HCT116 (cell line): ENCODE results near the gene DGKB. TPM values are rescaled to one million over a fixed set of nuclear protein-coding genes. Genes with fewer than 3 reads are reported as not detected.

Experiments
- ATAC-seq: fragments of 200-7000 bp; cut with Tn5 transposase; 2 replicates; pipeline ENCODE4 v1.9.1; 2020; ENCODE audit warnings: mild to moderate bottlenecking, moderate library complexity
- BruUV-seq: library from RNA; stranded (reverse); fragments of 400-500 nt; replicated peaks from 2 replicates; lab custom pipeline; 2021; lab: Mats Ljungman, UMichigan
- CTCF ChIA-PET: fragments of 300-600 bp; sonication (Branson Sonifier 250); formaldehyde crosslinking; loops from one replicate; lab custom pipeline; 2021; ENCODE audit warnings: antibody characterized with exemption; lab: Charles Lee
- POLR2A ChIA-PET: fragments of 300-600, 350-600 bp; sonication (Branson Sonifier 250); formaldehyde crosslinking; loops from one replicate; lab custom pipeline; 2021; ENCODE audit warnings: antibody characterized with exemption; lab: Charles Lee
- RAD21 ChIA-PET, 2 experiments: fragments of 300-600 bp; sonication (Branson Sonifier 250); formaldehyde crosslinking; loops; one replicate each; lab custom pipeline; 2023; ENCODE audit warnings: low total read pairs in 2 of 2; ENCODE audit not compliant: uncharacterized antibody in 2 of 2, unreplicated experiment in 2 of 2, low non-redundant PET in 1 of 2; lab: Charles Lee
- DNase-seq: peaks from one replicate; pipeline ENCODE4 v3.0.0-alpha.2; 2010; ENCODE audit warnings: low read depth, low spot score
- H2AFZ ChIP-seq: fragments of 200-600 bp; shearing (Covaris generic), sonication (generic); 2 replicates; pipeline ENCODE4 v1.6.1; 2017; ENCODE audit warnings: low read depth, mixed run types, mixed read lengths, antibody characterized with exemption, low read length; ENCODE audit not compliant: poor library complexity, severe bottlenecking
- H3K27ac ChIP-seq: 2 replicates; pipeline ENCODE4 v1.5.1; 2012; ENCODE audit warnings: low read depth, low read length
- H3K27me3 ChIP-seq: fragments of 200-600 bp; sonication (generic); 2 replicates; pipeline ENCODE4 v1.6.1; 2016; ENCODE audit warnings: mixed run types, low read length, mixed read lengths; ENCODE audit not compliant: insufficient read depth
- H3K36me3 ChIP-seq, 2 experiments: fragments of 200-500 bp in 1 of 2; fragments of 200-600 bp in 1 of 2; sonication (Bioruptor generic) in 1 of 2; sonication (generic) in 1 of 2; 2 replicates each; pipeline versions ENCODE4 v1.5.1 to v1.6.1; 2014 to 2016; ENCODE audit warnings: low read length in 2 of 2, inconsistent platforms in 1 of 2, mixed read lengths in 1 of 2, mixed run types in 1 of 2; ENCODE audit not compliant: insufficient read depth in 2 of 2, control insufficient read depth in 1 of 2
- H3K4me1 ChIP-seq, 2 experiments: fragments of 200-600 bp in 1 of 2; sonication (generic) in 1 of 2; 2 replicates each; pipeline versions ENCODE4 v1.5.1 to v1.6.1; 2012 to 2017; ENCODE audit warnings: low read length in 2 of 2, inconsistent platforms in 1 of 2, mild to moderate bottlenecking in 1 of 2, mixed read lengths in 1 of 2, mixed run types in 1 of 2, moderate library complexity in 1 of 2; ENCODE audit not compliant: insufficient read depth in 2 of 2, control insufficient read depth in 1 of 2
- H3K4me2 ChIP-seq: fragments of 200-600 bp; sonication (generic); 2 replicates; pipeline ENCODE4 v1.6.1; 2017; ENCODE audit warnings: mixed run types, low read length, mixed read lengths
- H3K4me3 ChIP-seq, 2 experiments: fragments of 200-600 bp in 1 of 2; sonication (generic) in 1 of 2; replicated peaks in 1 of 2; 2 replicates each; pipeline ENCODE4 v1.5.1; 2011 to 2016; ENCODE audit warnings: low read length in 2 of 2, control low read depth in 1 of 2, low read depth in 1 of 2, mild to moderate bottlenecking in 1 of 2, mixed read lengths in 1 of 2, mixed run types in 1 of 2
- H3K79me2 ChIP-seq: fragments of 200-600 bp; sonication (generic); 2 replicates; pipeline ENCODE4 v1.6.1; 2017; ENCODE audit warnings: mild to moderate bottlenecking, mixed run types, low read length, moderate library complexity, mixed read lengths; ENCODE audit not compliant: insufficient read depth
- H3K9ac ChIP-seq: fragments of 200-600 bp; sonication (generic); 2 replicates; pipeline ENCODE4 v1.6.1; 2016; ENCODE audit warnings: low read length, mixed read lengths
- H3K9me2 ChIP-seq: fragments of 200-600 bp; sonication (generic), shearing (Covaris generic); 2 replicates; pipeline ENCODE4 v1.6.1; 2017; ENCODE audit warnings: mixed run types, mild to moderate bottlenecking, moderate library complexity; ENCODE audit not compliant: insufficient read depth
- H3K9me3 ChIP-seq, 2 experiments: fragments of 200-500 bp in 1 of 2; fragments of 200-600 bp in 1 of 2; sonication (Bioruptor generic) in 1 of 2; sonication (generic) in 1 of 2; 2 replicates each; pipeline ENCODE4 v1.6.1; 2014 to 2017; ENCODE audit warnings: low read length in 2 of 2, mixed read lengths in 2 of 2, inconsistent platforms in 1 of 2, low read depth in 1 of 2, mild to moderate bottlenecking in 1 of 2, mixed run types in 1 of 2, moderate library complexity in 1 of 2; ENCODE audit not compliant: control insufficient read depth in 1 of 2, insufficient read depth in 1 of 2
- H4K20me1 ChIP-seq: fragments of 200-600 bp; sonication (generic), shearing (Covaris generic); 2 replicates; pipeline ENCODE4 v1.6.1; 2017; ENCODE audit warnings: mixed run types, mild to moderate bottlenecking, moderate library complexity; ENCODE audit not compliant: insufficient read depth
- CEBPB ChIP-seq: IDR thresholded peaks from 2 replicates; pipeline ENCODE4 v1.6.1; 2012; ENCODE audit warnings: low read depth
- CTCF ChIP-seq, 3 experiments: fragments of 200-600 bp in 1 of 3; sonication (generic) in 1 of 3; IDR thresholded peaks in 2 of 3; conservative IDR thresholded peaks in 1 of 3; 2 replicates each; pipeline ENCODE4 v1.5.1; 2012 to 2017; ENCODE audit warnings: low read depth in 2 of 3, low read length in 2 of 3, antibody characterized with exemption in 1 of 3, borderline replicate concordance in 1 of 3, control low read depth in 1 of 3, mild to moderate bottlenecking in 1 of 3, mixed read lengths in 1 of 3, mixed run types in 1 of 3, moderate library complexity in 1 of 3; ENCODE audit not compliant: insufficient read depth in 1 of 3
- EGR1 ChIP-seq: IDR thresholded peaks from 2 replicates; pipeline ENCODE4 v1.6.1; 2012; ENCODE audit warnings: low read depth
- ELF1 ChIP-seq: IDR thresholded peaks from 2 replicates; pipeline ENCODE4 v1.6.1; 2012; ENCODE audit warnings: low read depth, borderline replicate concordance
- EZH2 ChIP-seq: fragments of 200-600 bp; sonication (generic); IDR thresholded peaks from 2 replicates; pipeline ENCODE4 v1.6.1; 2017; ENCODE audit warnings: antibody characterized with exemption, mixed run types
- EZH2phosphoT487 ChIP-seq: fragments of 200-600 bp; IDR thresholded peaks from 2 replicates; pipeline ENCODE4 v1.6.1; 2018; ENCODE audit warnings: antibody characterized with exemption, borderline replicate concordance
- FOSL1 ChIP-seq: IDR thresholded peaks from 2 replicates; pipeline ENCODE4 v1.6.1; 2012; ENCODE audit warnings: low read depth
- MAX ChIP-seq: IDR thresholded peaks from 2 replicates; pipeline ENCODE4 v1.6.1; 2012
- REST ChIP-seq: IDR thresholded peaks from 2 replicates; pipeline ENCODE4 v1.6.1; 2012; ENCODE audit warnings: low read depth
- YY1 ChIP-seq: IDR thresholded peaks from 2 replicates; pipeline ENCODE4 v1.6.1; 2011; ENCODE audit warnings: low read length, low read depth, moderate library complexity, mild to moderate bottlenecking; ENCODE audit not compliant: insufficient replicate concordance; ENCODE audit errors: extremely low read depth
- ZBTB33 ChIP-seq: IDR thresholded peaks from 2 replicates; pipeline ENCODE4 v1.6.1; 2011; ENCODE audit warnings: mild to moderate bottlenecking, low read length, moderate library complexity; ENCODE audit not compliant: insufficient replicate concordance; ENCODE audit errors: extremely low read depth
- ZFX ChIP-seq: fragments of 450-650 bp; IDR thresholded peaks from 2 replicates; pipeline ENCODE4 v1.6.1; 2017
- ZNF274 ChIP-seq: fragments of 200-500 bp; sonication (Bioruptor generic); IDR thresholded peaks from 2 replicates; pipeline ENCODE4 v1.6.1; 2014; ENCODE audit warnings: mild to moderate bottlenecking, low read depth, low read length, inconsistent platforms
- intact Hi-C: fragments of 100-400 bp; cut with micrococcal nuclease; formaldehyde crosslinking; loops from 2 replicates; pipeline ENCODE4 v1.10.0; 2022
- total RNA-seq: library from RNA; stranded (reverse); gene quantifications from one replicate; pipeline ENCODE4 v1.2.1, GENCODE V29; 2021; ENCODE audit not compliant: unreplicated experiment

DGKB gene
- total RNA-seq, 1 experiment from 2014 or later: 0.05 TPM

GRCh38 chr7:14841086-14841485, 61.5 kb downstream of the DGKB start:
- Histone ChIP-seq H3K79me2 (no peaks in the 10 kb centered on the region), H3K4me1 (peaks cover 0 to 9% of the 10 kb centered on the region in 2 experiments; a peak in 2 of 4 replicates), H4K20me1 (no peaks in the 10 kb centered on the region), H3K27ac (no peak overlapping the region), H3K9ac (no peak overlapping the region), H3K27me3 (no peaks in the 10 kb centered on the region), H3K9me2 (no peaks in the 10 kb centered on the region), H2AFZ (no peak overlapping the region), H3K36me3 (no peaks in the 10 kb centered on the region), H3K4me2 (no peak overlapping the region), H3K4me3 (no peak overlapping the region), H3K9me3 (no peaks in the 10 kb centered on the region)
- ChIA-PET RAD21 (no interaction called here), CTCF (no interaction called here), POLR2A (no interaction called here)
- BruUV-seq: no TSS peak
- intact Hi-C loops: no loop called here
- no peak for TF ChIP-seq REST
- TF ChIP-seq YY1: no peak
- TF ChIP-seq FOSL1: no peak
- no peak for TF ChIP-seq EZH2
- no peak for TF ChIP-seq ZNF274
- no peak for TF ChIP-seq ELF1
- TF ChIP-seq CEBPB: no peak
- no peak for TF ChIP-seq ZFX
- TF ChIP-seq EGR1: no peak
- no peak for TF ChIP-seq ZBTB33
- no peak for TF ChIP-seq CTCF (IDR thresholded peaks at IDR 0.05 in 2 of 3, conservative IDR thresholded peaks at IDR 0.05 in 1 of 3; ENCODE audit: borderline replicate concordance in 1 of 3, insufficient read depth in 1 of 3, low read depth in 2 of 3, low read length in 2 of 3)
- no peak for TF ChIP-seq MAX
- no peak for TF ChIP-seq EZH2phosphoT487
- no peak for DNase-seq
- no peak for ATAC-seq
